Natural killer cell (primary cell): Measurements from ENCODE around the gene C1orf167. TPM values are rescaled to one million over a fixed set of nuclear protein-coding genes. Genes with fewer than 3 reads are reported as not detected.

ENCODE experiments used
- ATAC-seq, 3 donors: fragments of 150-1000 bp in 2 of 3; fragments of 200-7000 bp in 1 of 3; cut with Tn5 transposase; 1 replicate in 1 of 3; 2 replicates in 2 of 3; pipeline ENCODE4 v1.10.0; 2021; ENCODE audit warnings: mild to moderate bottlenecking in 2 of 3, moderate library complexity in 2 of 3
- DNase-seq, 2 donors: peaks; one replicate each; pipeline versions ENCODE4 v3.0.0 to v3.0.0-alpha.2; 2013 to 2021; ENCODE audit warnings: mixed read lengths in 1 of 2
- H3K27ac ChIP-seq: one replicate; pipeline ENCODE4 v1.5.1; 2013; ENCODE audit warnings: mild to moderate bottlenecking, low read length
- H3K27me3 ChIP-seq: one replicate; pipeline ENCODE4 v1.6.1; 2013; ENCODE audit warnings: low read length; ENCODE audit not compliant: control insufficient read depth, insufficient read depth
- H3K36me3 ChIP-seq: one replicate; pipeline ENCODE4 v1.6.1; 2013; ENCODE audit warnings: low read length; ENCODE audit not compliant: control insufficient read depth, insufficient read depth
- H3K4me1 ChIP-seq: one replicate; pipeline ENCODE4 v1.6.1; 2013; ENCODE audit warnings: low read length; ENCODE audit not compliant: control insufficient read depth, insufficient read depth
- H3K4me3 ChIP-seq: one replicate; pipeline ENCODE4 v1.5.1; 2013; ENCODE audit warnings: low read length
- H3K9me3 ChIP-seq: one replicate; pipeline ENCODE4 v1.6.1; 2013; ENCODE audit warnings: low read length; ENCODE audit not compliant: control insufficient read depth, insufficient read depth
- H3K27ac Mint-ChIP-seq, 2 donors: one replicate each; pipeline ENCODE4 v1.8.0; 2022; ENCODE audit warnings: mild to moderate bottlenecking in 2 of 2, mixed read lengths in 2 of 2, moderate library complexity in 1 of 2
- H3K27me3 Mint-ChIP-seq, 2 donors: one replicate each; pipeline ENCODE4 v1.8.0; 2022; ENCODE audit warnings: low read depth in 2 of 2, mixed read lengths in 2 of 2
- H3K36me3 Mint-ChIP-seq: one replicate; pipeline ENCODE4 v1.8.0; 2022; ENCODE audit warnings: mixed read lengths
- H3K4me1 Mint-ChIP-seq, 2 donors: one replicate each; pipeline ENCODE4 v1.8.0; 2022; ENCODE audit warnings: mixed read lengths in 2 of 2
- H3K4me3 Mint-ChIP-seq: one replicate; pipeline ENCODE4 v1.8.0; 2022; ENCODE audit warnings: mild to moderate bottlenecking, moderate library complexity, mixed read lengths
- H3K9me3 Mint-ChIP-seq, 2 donors: one replicate each; pipeline ENCODE4 v1.8.0; 2022; ENCODE audit warnings: mixed read lengths in 2 of 2
- WGBS: methylation state at CpG from one replicate; pipeline ENCODE4 v1.1.7; 2013; ENCODE audit warnings: missing lambda C conversion rate; ENCODE audit not compliant: insufficient coverage; 5-methylcytosine and 5-hydroxymethylcytosine counted together
- intact Hi-C: fragments of 100-400 bp; cut with micrococcal nuclease; formaldehyde crosslinking; loops from one replicate; pipeline ENCODE4 v1.14.2; 2022
- total RNA-seq, 4 donors: library from RNA; stranded (reverse); fragments of 120-200 nt in 1 of 4; gene quantifications; one replicate each; pipeline versions ENCODE4 v1.2.3 to v1.2.4, GENCODE V29; 2013 to 2022
- TF ChIP-seq, protein P1 (sequence below): fragments of 200-600 bp; IDR thresholded peaks from one replicate; pipeline ENCODE4 v1.8.0; 2022; ENCODE audit warnings: antibody characterized with exemption

C1orf167 gene
- total RNA-seq, 3 donors from 2014 or later (not counting 1 experiment from before 2014, with no cell fraction given) = 0.15 TPM; not detected in 2

DNA sequence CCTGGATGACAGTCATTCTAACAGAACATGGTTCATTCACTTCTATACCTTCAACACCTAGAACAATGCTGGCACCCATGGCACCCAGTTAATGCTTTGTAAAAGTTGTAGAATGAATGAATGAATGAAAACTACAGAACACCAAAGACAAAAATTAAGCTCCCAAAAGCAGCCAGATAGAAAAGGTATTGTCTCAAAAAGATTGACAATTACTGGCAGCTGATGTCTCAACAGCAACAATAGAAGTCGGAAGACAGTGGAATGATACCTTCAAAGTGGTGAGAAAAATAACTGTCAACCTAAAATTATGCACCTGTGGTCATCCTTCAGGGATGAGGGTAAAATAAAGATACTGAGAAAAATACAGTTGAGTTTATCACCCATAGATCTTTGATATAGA is 4.9 kb upstream of the C1orf167 start:
- peaks cover 2% of the 10 kb centered on the region for H3K27me3 ChIP-seq
- 90% methylated on average over 1 of the region's 1 CpG for WGBS
- DNase-seq = no peak
- Mint-ChIP-seq H3K27me3 (peaks cover 7 to 8% of the 10 kb centered on the region in 2 donors), H3K4me1 (peaks cover 8 to 22% of the 10 kb centered on the region in 2 donors), H3K4me3 (no peak overlapping the region), H3K9me3 (no peaks in the 10 kb centered on the region), H3K27ac (no peak overlapping the region), H3K36me3 (no peaks in the 10 kb centered on the region)
- no peaks in the 10 kb centered on the region for H3K36me3 ChIP-seq
- no peak overlapping the region for H3K27ac ChIP-seq
- H3K4me1 ChIP-seq = peaks cover 9% of the 10 kb centered on the region
- H3K9me3 ChIP-seq = no peaks in the 10 kb centered on the region
- ATAC-seq = no peak
- intact Hi-C loops = no loop called here
- H3K4me3 ChIP-seq = no peak overlapping the region
- TF ChIP-seq, protein P1, sequence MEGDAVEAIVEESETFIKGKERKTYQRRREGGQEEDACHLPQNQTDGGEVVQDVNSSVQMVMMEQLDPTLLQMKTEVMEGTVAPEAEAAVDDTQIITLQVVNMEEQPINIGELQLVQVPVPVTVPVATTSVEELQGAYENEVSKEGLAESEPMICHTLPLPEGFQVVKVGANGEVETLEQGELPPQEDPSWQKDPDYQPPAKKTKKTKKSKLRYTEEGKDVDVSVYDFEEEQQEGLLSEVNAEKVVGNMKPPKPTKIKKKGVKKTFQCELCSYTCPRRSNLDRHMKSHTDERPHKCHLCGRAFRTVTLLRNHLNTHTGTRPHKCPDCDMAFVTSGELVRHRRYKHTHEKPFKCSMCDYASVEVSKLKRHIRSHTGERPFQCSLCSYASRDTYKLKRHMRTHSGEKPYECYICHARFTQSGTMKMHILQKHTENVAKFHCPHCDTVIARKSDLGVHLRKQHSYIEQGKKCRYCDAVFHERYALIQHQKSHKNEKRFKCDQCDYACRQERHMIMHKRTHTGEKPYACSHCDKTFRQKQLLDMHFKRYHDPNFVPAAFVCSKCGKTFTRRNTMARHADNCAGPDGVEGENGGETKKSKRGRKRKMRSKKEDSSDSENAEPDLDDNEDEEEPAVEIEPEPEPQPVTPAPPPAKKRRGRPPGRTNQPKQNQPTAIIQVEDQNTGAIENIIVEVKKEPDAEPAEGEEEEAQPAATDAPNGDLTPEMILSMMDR = no peak

DNA sequence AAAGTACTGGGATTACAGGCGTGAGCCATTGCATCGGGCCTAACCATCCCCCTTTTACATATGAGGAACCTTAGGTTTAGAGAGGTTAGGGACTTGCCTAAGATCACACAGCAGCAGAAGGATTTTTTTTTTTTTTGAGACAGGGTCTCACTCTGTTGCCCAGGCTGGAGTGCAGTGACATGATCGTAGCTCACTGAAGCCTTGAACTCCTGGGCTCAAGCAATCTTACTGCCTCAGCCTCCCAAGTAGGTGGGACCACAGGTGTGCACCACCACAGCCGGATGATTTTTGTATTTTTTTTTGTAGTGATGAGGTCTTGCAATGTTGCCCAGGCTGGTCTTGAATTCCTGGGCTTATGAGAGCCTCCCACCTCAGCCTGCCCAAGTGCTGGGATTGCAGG is 2.2 kb upstream of the C1orf167 start:
- TF ChIP-seq, protein P1 = no peak
- H3K9me3 Mint-ChIP-seq = no peaks in the 10 kb centered on the region
- ATAC-seq = no peak
- DNase-seq = no peak
- Histone ChIP-seq H3K36me3 (no peaks in the 10 kb centered on the region), H3K27ac (no peak overlapping the region), H3K27me3 (peaks cover 2% of the 10 kb centered on the region), H3K9me3 (no peaks in the 10 kb centered on the region), H3K4me1 (peaks cover 6% of the 10 kb centered on the region), H3K4me3 (no peak overlapping the region)
- intact Hi-C loops = no loop called here
- peaks cover 8 to 10% of the 10 kb centered on the region in 2 donors for H3K27me3 Mint-ChIP-seq
- 96% methylated on average over 3 of the region's 4 CpGs for WGBS
- no peak overlapping the region for H3K4me3 Mint-ChIP-seq
- H3K4me1 Mint-ChIP-seq = peaks cover 4 to 15% of the 10 kb centered on the region in 2 donors
- H3K27ac Mint-ChIP-seq = no peak overlapping the region
- H3K36me3 Mint-ChIP-seq = no peaks in the 10 kb centered on the region

DNA sequence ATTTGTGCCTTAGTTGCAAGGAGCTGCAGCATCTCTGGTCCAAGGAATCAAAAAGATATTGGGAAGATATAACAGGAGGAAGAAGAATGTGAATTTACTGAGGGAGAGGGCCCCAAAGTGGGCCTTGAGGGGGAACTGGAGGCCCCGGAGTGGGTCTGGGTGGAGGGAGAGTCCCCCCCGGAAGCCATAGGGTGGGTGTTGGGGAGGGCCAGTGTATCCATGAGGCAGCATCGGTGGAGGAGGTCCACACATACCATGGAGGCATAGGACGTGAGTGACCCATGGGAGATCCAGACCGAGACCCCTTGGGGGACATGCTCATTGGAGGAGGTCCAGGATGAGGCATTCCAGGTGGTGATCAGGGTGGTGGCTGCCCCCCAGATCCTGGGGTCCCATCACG is 708 bp upstream of the C1orf167 start:
- no peak for ATAC-seq
- Mint-ChIP-seq H3K27ac (no peak overlapping the region), H3K4me3 (peak overlapping the region; percentile 21), H3K36me3 (no peaks in the 10 kb centered on the region), H3K9me3 (no peaks in the 10 kb centered on the region), H3K27me3 (peaks cover 8 to 10% of the 10 kb centered on the region in 2 donors), H3K4me1 (peaks cover 0 to 15% of the 10 kb centered on the region in 2 donors)
- H3K27ac ChIP-seq = no peak overlapping the region
- 92% methylated on average over 6 of the region's 6 CpGs for WGBS
- H3K27me3 ChIP-seq = peaks cover 2% of the 10 kb centered on the region
- H3K9me3 ChIP-seq = no peaks in the 10 kb centered on the region
- TF ChIP-seq, protein P1 = no peak
- peaks cover 6% of the 10 kb centered on the region for H3K4me1 ChIP-seq
- no peaks in the 10 kb centered on the region for H3K36me3 ChIP-seq
- no peak overlapping the region for H3K4me3 ChIP-seq
- intact Hi-C loops = no loop called here
- DNase-seq = no peak

DNA sequence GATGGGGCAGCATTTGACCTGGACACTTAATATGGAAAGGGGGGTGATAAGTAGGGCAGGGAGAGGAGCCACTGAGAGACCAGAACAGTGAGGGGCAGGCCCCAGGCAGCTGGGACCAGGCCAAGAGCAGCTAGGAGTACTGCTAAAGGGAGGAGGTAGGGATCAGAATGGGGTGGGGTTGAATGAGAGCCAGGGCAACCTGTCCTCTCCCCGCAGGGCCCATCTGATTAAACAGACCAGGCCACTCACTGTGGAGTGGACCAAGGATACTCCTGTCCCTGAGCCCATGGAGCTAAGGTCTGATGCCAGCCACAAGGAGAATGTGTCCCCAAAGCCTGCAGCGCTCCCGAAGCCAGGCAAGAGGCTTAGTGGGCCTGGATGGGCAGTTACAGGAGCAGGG is 2.1 kb downstream of the C1orf167 start:
- no peak overlapping the region for H3K27ac ChIP-seq
- Mint-ChIP-seq H3K4me1 (peaks cover 0 to 15% of the 10 kb centered on the region in 2 donors), H3K9me3 (no peaks in the 10 kb centered on the region), H3K27me3 (peaks cover 8 to 10% of the 10 kb centered on the region in 2 donors), H3K36me3 (no peaks in the 10 kb centered on the region), H3K27ac (no peak overlapping the region), H3K4me3 (no peak overlapping the region)
- no peaks in the 10 kb centered on the region for H3K9me3 ChIP-seq
- TF ChIP-seq, protein P1 = no peak
- H3K4me1 ChIP-seq = peaks cover 6% of the 10 kb centered on the region
- peaks cover 2% of the 10 kb centered on the region for H3K27me3 ChIP-seq
- intact Hi-C loops = no loop called here
- H3K36me3 ChIP-seq = no peaks in the 10 kb centered on the region
- DNase-seq (no peak), ATAC-seq (no peak)
- H3K4me3 ChIP-seq = no peak overlapping the region
- WGBS = 95% methylated on average over 3 of the region's 3 CpGs
